ENCODE data around the gene MYL12A. TPM values are rescaled to one million over a fixed set of nuclear protein-coding genes. Genes with fewer than 3 reads are reported as not detected.

The MYL12A gene
- total RNA-seq, 6 experiments from 2014 or later, result 425 to 713 (median 651) TPM

DNA sequence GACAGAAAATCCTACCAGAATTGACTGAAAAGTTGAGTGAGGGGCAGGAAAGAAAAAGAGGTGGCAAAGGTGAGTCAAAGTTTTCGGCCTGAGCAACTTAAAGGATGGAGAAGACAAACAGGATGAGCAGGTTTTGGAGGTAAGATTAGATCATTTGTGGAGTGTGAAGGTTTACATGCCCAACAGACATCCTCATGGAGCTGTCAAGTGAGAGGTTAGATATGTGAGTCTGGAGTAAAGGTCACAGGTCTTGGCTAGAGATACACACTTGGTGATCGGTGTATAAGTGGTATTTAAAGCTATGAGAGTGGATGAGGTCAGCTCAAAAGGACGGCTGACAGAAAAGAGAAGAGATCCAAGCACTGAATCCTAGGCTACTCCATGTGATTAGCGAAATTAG lies 11.1 kb upstream of the MYL12A start:
- DNase-seq, result no peak
- Mint-ChIP-seq H3K9me3 (no peaks in the 10 kb centered on the region; the same call in 1 of the 2 replicates), H3K27me3 (ENCODE audit: insufficient read depth) (peaks cover 5% of the 10 kb centered on the region; the same call in 1 of the 2 replicates), H3K4me1 (ENCODE audit: low read depth) (no peaks in the 10 kb centered on the region; the same call in 1 of the 2 replicates), H3K36me3 (ENCODE audit: low read depth) (peaks cover 5% of the 10 kb centered on the region; the same call in 1 of the 2 replicates), H3K27ac (no peak overlapping the region), H3K4me3 (no peak overlapping the region)
- TF ChIP-seq, protein P1, sequence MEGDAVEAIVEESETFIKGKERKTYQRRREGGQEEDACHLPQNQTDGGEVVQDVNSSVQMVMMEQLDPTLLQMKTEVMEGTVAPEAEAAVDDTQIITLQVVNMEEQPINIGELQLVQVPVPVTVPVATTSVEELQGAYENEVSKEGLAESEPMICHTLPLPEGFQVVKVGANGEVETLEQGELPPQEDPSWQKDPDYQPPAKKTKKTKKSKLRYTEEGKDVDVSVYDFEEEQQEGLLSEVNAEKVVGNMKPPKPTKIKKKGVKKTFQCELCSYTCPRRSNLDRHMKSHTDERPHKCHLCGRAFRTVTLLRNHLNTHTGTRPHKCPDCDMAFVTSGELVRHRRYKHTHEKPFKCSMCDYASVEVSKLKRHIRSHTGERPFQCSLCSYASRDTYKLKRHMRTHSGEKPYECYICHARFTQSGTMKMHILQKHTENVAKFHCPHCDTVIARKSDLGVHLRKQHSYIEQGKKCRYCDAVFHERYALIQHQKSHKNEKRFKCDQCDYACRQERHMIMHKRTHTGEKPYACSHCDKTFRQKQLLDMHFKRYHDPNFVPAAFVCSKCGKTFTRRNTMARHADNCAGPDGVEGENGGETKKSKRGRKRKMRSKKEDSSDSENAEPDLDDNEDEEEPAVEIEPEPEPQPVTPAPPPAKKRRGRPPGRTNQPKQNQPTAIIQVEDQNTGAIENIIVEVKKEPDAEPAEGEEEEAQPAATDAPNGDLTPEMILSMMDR (IDR thresholded peaks at IDR 0.05), result no peak

DNA sequence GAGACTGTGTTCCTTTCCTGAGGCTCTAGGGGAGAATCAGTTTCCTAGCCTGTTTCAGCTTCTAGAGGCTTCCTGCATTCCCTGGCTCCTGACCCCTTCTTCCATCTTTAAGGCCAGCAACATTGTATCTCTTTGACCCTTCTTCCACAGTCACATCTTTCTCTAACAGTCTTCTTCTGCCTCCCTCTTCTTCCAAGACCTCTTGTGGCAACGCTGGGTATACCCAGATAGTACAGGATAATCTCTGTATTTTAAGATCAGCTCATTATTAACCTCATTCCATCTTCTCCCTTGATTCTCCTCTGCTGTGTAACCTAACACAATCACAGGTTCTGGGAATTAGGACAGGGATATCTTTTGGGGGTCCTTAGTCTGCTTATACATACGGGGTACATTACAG lies 8.9 kb upstream of the MYL12A start:
- Mint-ChIP-seq H3K27ac (no peak overlapping the region), H3K36me3 (ENCODE audit: low read depth) (peaks cover 5% of the 10 kb centered on the region; the same call in 1 of the 2 replicates), H3K9me3 (no peaks in the 10 kb centered on the region; the same call in 1 of the 2 replicates), H3K4me1 (ENCODE audit: low read depth) (no peaks in the 10 kb centered on the region; the same call in 1 of the 2 replicates), H3K27me3 (ENCODE audit: insufficient read depth) (peaks cover 7% of the 10 kb centered on the region; the same call in 1 of the 2 replicates), H3K4me3 (no peak overlapping the region)
- no peak for DNase-seq
- TF ChIP-seq, protein P1 (IDR thresholded peaks at IDR 0.05), result peak; percentile 60

DNA sequence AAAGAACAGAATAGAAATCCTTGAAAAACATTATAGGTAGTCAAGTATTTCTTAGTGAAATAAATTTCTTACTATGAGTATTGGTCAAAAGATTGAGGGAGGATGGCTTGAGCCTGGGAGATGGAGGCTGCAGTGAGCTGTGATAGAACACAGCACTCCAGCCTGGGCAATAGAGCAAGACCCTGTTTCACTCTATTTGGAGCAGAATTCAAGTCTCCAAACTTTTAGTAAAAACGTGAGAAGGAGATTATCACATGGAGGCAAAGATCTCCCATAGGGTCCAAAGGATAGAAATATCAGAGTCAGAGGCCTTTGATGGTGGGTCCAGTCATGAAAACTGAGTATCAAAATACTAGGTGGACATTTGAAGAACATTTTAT lies 2.4 kb upstream of the MYL12A start:
- Mint-ChIP-seq H3K36me3 (ENCODE audit: low read depth) (peaks cover 27% of the 10 kb centered on the region), H3K9me3 (peaks cover 14% of the 10 kb centered on the region), H3K27ac (no peak overlapping the region), H3K4me1 (ENCODE audit: low read depth) (peaks cover 32% of the 10 kb centered on the region), H3K27me3 (ENCODE audit: insufficient read depth) (peaks cover 10% of the 10 kb centered on the region), H3K4me3 (peak overlapping the region; percentile 91; the same call in 1 of the 2 replicates)
- DNase-seq, result no peak
- TF ChIP-seq, protein P1 (IDR thresholded peaks at IDR 0.05), result no peak

DNA sequence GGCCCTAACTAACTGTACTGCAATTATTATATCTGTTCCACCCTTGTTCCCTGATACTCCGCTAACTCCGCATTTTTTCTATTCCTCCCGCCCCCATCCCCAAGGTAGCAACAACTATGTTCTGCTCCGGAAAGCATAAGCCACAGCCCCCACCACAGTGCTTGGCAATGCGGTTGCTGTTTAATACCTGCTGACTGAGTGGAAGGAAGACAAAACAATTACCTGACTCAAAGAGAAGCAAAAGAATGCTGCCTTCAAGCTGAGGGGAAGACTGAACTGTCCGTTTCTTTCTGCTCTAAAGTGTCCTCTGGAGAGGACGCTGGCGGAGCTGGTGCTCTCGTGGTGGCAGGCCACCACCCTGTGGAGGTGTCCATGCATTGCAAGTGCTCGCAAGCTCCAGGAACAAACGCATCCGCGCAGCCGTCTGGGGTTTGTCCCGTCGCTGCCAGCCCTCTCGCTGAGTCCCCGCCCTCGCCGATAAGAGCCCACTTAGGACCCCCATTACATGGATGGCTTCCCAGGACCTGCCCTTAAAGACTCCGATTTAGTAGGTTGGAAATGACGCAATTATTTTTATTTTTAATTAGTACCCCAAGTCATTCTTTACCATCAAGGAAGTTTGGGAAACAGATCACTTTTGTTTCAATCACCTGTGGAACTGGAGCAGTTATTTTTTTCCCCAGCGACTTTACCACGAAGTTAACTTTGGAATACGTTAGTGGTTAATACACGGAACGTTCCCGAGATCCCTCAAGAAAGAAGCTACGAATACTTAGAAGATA lies 1.6 kb upstream of the MYL12A start:
- Mint-ChIP-seq H3K4me3 (peak overlapping the region; percentile 91), H3K27me3 (ENCODE audit: insufficient read depth) (peaks cover 10% of the 10 kb centered on the region), H3K36me3 (ENCODE audit: low read depth) (peaks cover 28% of the 10 kb centered on the region), H3K9me3 (peaks cover 19% of the 10 kb centered on the region), H3K4me1 (ENCODE audit: low read depth) (peaks cover 41% of the 10 kb centered on the region), H3K27ac (peak overlapping the region; percentile 99)
- DNase-seq, result peak; percentile 76
- TF ChIP-seq, protein P1 (IDR thresholded peaks at IDR 0.05), result peak; percentile 86

DNA sequence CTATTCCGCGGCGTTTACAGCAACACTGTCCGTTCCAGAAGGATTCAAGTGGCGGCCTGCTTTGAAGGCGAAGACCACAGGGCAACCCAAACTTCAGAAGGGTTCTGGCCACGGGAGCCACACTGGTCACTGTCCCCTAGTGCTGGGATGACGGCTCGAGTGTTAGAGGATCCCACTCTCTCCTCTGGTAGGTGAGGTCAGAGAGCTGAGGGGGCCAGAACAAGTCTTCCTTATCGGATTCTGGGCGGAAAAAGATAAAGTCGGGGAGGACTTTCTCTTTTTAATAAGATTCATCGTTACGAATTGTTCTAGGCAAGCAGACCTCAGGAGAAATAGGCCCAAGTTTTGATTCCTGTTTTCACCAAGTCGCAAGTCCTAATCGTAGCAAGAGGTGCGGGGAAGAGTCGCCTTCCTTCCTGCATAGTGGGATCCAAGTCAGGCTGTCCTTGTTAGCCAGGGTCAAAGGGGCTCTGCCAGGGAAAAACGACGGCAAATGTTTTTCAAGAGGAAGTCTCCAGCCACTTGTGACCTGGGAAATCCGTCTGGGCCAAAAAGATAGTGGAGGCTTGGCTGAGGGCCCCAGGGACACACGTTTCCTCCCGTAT lies 864 bp upstream of the MYL12A start:
- Mint-ChIP-seq H3K36me3 (ENCODE audit: low read depth) (peaks cover 28% of the 10 kb centered on the region), H3K9me3 (peaks cover 19% of the 10 kb centered on the region), H3K4me3 (peak overlapping the region; percentile 91), H3K27me3 (ENCODE audit: insufficient read depth) (peaks cover 8% of the 10 kb centered on the region), H3K4me1 (ENCODE audit: low read depth) (peaks cover 48% of the 10 kb centered on the region), H3K27ac (peak overlapping the region; percentile 99)
- DNase-seq, result no peak
- TF ChIP-seq, protein P1 (IDR thresholded peaks at IDR 0.05), result no peak
